HG02642 (cell line): Measurements from ENCODE around the gene CSGALNACT2.

Experiments
- ATAC-seq: cut with Tn5 transposase; IDR thresholded peaks from one replicate; pipeline ENCODE4 v1.9.1; 2021; ENCODE audit warnings: mild to moderate bottlenecking; ENCODE audit not compliant: unreplicated experiment, poor library complexity

Gene CSGALNACT2

DNA sequence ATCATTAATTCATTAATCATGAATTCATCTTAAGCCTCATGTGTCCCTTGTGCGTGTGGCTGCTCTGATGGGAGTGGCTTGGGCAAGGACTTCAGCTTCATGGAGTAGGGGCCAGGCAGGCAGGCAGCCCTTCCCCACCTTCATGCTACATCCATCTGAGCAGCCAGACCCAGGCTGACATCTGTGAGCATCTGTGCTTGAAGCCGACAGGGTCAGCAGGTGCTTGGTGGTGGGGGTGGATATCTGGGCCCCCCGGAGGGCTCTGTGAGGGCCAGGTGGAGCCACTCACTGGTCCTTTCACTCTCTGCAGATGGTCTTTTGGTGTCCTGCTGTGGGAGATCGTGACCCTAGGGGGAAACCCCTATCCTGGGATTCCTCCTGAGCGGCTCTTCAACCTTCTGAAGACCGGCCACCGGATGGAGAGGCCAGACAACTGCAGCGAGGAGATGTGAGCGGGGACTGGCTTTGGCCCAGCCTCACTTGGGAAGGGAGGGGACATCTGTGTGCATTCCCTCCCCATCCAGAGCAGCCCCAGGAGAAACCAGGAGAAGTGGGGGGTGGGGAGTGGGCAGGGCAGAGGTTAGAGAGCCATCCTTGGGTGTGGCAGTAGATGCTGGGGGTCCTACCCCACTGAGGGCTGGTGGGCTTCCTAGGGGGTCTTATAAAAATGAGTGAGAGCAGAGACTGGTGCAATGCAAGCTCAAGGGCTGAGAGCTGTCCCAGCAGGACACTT, 14.7 kb upstream of the CSGALNACT2 start:
- ATAC-seq = no peak

DNA sequence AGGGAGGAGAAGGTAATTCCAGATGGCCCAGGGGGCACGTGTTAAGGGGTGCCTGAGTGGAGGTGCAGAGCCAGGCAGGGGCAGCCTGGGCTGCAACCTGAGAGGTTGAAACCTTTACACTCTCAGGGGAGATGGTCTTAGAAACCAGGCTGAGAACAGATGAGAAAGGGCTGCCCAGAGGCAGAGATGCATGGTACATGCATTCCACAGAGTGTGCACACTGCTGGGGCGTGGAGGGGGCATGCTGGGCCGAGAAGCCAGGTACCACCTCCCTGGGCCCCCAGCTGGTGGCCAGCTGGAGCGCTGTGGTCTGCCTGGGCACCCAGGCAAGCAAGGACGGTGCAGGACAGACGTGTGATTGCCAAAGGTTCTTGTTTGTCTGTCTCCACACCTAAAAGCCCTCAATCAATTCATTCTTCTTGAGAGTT, 14.1 kb upstream of the CSGALNACT2 start:
- no peak for ATAC-seq

GRCh38 chr10:43124574-43125273, 13.5 kb upstream of the CSGALNACT2 start:
- no peak for ATAC-seq

- ATAC-seq = no peak
Measured at GRCh38 chr10:43125274-43125845, 12.9 kb upstream of the CSGALNACT2 start.

DNA sequence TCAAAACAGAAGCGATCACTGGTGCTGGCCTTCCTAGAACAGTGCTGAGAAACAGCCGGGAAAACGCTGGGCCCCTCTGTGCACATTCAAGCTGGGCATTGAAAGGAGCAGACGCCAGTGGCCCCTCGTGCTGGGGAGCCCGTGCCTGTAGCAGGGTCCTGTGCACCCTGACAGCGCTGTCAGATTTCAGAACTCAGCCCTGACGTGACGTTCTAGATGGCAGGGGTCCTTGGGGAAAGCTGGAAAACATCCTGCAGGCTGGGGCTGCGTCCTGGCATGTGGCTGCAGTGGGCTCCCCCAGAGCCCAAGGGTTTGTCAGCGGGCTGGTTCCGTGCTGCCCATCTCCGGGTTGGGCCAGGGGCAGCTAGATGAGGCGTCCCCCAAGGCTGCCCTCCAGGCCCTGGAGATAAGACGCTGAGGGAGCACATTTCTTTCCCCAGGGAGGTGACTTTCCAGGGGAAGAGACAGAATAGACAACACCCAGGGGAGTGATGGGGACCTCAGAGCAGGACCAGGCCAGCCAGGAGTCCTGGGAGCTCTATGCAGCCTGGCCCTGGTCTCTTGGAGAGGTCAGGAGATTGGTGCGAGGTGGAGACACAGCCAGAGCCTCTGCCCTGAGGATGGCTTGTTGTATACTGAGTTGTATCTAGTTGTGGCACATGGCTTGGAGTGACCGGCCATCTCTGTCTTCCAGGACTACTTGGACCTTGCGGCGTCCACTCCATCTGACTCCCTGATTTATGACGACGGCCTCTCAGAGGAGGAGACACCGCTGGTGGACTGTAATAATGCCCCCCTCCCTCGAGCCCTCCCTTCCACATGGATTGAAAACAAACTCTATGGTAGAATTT, 12.1 kb upstream of the CSGALNACT2 start:
- ATAC-seq = no peak

GRCh38 chr10:43126759-43127424, 11.4 kb upstream of the CSGALNACT2 start:
- peak; percentile 34 for ATAC-seq

GRCh38 chr10:43127442-43127841, 10.8 kb upstream of the CSGALNACT2 start:
- ATAC-seq = no peak

- ATAC-seq = no peak
Measured at GRCh38 chr10:43128331-43128730, 9.9 kb upstream of the CSGALNACT2 start.

- ATAC-seq = peak; percentile 61
Measured at GRCh38 chr10:43128958-43129706, 9.1 kb upstream of the CSGALNACT2 start.

- ATAC-seq = no peak
Measured at GRCh38 chr10:43130770-43131171, 7.5 kb upstream of the CSGALNACT2 start.

DNA sequence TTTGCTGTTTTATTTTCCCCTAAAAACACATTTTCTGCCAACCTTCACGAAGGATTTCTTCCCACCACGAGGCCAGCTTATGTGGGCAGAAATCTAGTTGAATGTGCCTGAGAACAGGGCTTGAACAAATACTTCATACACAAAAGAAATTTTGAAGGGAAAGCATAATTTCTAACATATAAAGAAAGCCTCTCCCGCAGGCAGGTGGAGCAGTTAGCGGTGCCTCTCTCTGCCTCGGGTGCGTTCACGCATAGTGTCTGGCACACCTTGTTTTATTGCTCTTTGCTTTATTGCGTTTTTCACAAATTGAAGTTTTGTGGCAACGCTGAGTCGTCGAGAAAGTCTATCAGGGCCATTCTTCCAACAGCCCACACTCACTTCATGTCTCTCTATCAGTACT, 7.0 kb upstream of the CSGALNACT2 start:
- no peak for ATAC-seq

DNA sequence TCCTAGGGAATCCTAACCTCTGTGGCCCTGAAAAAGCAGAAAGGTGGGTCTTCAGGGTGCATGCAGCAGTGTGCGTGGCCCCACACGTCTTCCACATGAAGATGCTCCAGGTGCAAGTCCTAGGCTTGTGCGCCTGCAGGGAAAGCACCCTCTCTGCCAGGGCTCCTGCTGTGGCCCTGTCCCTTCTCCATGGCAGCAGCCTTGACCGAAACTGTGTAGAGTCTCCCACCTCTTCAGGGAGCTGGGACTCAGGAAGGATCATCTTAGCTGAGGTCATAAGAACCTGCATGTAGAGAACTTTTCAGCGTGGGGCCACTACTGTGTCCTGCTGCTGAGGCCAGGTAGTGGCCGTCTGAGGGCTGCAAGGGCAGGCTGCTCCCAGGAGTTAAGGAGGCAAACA, 6.3 kb upstream of the CSGALNACT2 start:
- no peak for ATAC-seq

DNA sequence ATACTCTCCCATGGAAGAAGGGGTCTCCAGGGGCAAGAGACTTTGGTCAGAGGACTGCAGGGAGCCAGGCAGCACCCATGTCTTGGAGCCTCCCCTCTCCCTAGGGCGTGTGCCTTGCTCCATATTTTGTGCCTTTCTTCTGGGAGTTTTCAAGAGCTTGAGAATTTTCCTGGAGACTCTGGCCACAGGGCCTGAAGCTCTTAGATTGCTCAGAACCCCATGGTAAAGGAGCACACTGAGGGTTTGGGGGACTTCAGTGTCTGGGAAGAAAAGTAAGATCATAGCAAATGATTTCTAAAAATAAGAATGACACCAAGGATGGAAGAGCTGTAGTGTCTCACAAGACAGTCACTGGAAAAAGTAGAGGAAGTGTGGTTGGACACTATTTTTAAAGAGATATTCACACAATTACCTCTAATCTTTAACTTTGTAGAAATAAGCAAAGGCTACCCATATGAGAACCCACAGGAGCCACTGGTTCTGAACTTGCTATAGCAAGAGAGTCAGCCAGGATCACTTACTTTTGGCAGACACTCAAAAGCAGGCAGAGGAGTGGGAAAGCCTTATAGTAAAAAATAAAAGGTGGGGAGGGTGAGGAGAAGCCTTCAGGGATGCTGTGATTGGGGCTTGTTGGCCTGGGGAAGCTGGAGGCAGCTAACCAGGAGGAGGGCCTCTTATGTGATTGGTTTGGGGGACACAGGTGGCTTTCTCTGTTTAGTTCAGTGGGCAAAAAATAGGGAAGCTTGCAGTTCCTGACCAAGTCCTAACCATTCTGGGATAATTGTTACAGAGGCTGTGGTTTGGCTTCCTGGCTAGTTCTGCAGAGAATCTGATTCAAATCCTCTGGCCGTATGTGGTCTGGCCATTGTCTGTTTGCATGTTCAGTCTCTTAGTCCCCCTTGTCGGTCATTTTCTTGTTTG, 5.1 kb upstream of the CSGALNACT2 start:
- no peak for ATAC-seq

GRCh38 chr10:43134126-43134905, 3.9 kb upstream of the CSGALNACT2 start:
- no peak for ATAC-seq

GRCh38 chr10:43135064-43135463, 3.2 kb upstream of the CSGALNACT2 start:
- ATAC-seq = no peak

GRCh38 chr10:43135656-43136055, 2.6 kb upstream of the CSGALNACT2 start:
- no peak for ATAC-seq

DNA sequence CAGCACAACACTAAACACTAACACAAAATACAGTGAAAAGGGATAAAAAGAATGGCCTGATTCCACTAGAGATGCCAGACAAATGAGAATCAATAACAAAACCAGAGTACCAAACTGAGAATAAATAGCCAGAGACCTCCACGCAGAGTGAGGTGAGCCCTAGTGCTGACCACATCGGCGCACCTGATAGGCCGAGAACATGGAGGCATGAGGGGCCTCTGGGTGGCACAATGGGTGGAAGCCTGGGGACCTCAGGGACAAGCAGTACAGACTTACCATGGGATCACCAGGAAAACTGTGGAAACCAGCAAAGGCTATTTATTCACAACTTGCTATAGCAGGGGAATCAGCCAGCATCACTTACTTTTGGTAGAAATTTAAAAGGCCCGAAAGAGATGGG, 1.8 kb upstream of the CSGALNACT2 start:
- ATAC-seq = no peak
